ENCODE measurements around the gene RFESD. TPM values are rescaled to one million over a fixed set of nuclear protein-coding genes. Genes with fewer than 3 reads are reported as not detected.
"Not testable (repeated sequence)": the region's sequence is repeated elsewhere in the genome, so short reads cannot be mapped to it uniquely, and the experiment has no call there.

The RFESD gene
- total and polyA plus RNA-seq, 4 donors, result 0.50 to 3.4 (median 1.0) TPM

GRCh38 chr5:95704150-95704549 is 57.6 kb downstream of the RFESD start:
- Histone ChIP-seq H3K4me1 (ENCODE audit: control insufficient read depth in 1 of 2, insufficient read depth in 2 of 2, low read length in 2 of 2) (no peaks in the 10 kb centered on the region), H3K9me3 (ENCODE audit: control insufficient read depth, low read length) (no peaks in the 10 kb centered on the region), H3K4me3 (ENCODE audit: low read length in 2 of 2) (no peak overlapping the region), H3K27ac (ENCODE audit: low read depth in 1 of 2, low read length in 2 of 2) (no peak overlapping the region), H3K27me3 (ENCODE audit: control insufficient read depth in 1 of 2, insufficient read depth in 2 of 2, low read length in 1 of 2) (no peaks in the 10 kb centered on the region), H3K36me3 (ENCODE audit: control insufficient read depth in 1 of 2, insufficient read depth in 2 of 2, low read length in 1 of 2) (no peaks in the 10 kb centered on the region)
- 77 to 79% methylated on average over 1 of the region's 1 CpG for WGBS, 2 donors
- no peak for ATAC-seq (ENCODE audit: low FRiP score)
- intact Hi-C loops (cut with DNase I), result no loop called here
- no peak for DNase-seq

- DNase-seq; intact Hi-C loops (cut with DNase I); H3K27ac ChIP-seq (ENCODE audit: low read depth in 1 of 2, low read length in 2 of 2); H3K9me3 ChIP-seq (ENCODE audit: control insufficient read depth, low read length); ATAC-seq (ENCODE audit: low FRiP score); H3K4me1 ChIP-seq (ENCODE audit: control insufficient read depth in 1 of 2, insufficient read depth in 2 of 2, low read length in 2 of 2); H3K36me3 ChIP-seq (ENCODE audit: control insufficient read depth in 1 of 2, insufficient read depth in 2 of 2, low read length in 1 of 2); H3K4me3 ChIP-seq (ENCODE audit: low read length in 2 of 2); H3K27me3 ChIP-seq (ENCODE audit: control insufficient read depth in 1 of 2, insufficient read depth in 2 of 2, low read length in 1 of 2): not testable (repeated sequence)
- WGBS, 2 donors, result 84 to 95% methylated on average over 4 to 5 of the region's 5 CpGs
These were observed 59.6 kb downstream of the RFESD start for GRCh38 chr5:95706196-95706595.

GRCh38 chr5:95707055-95707454 is 60.5 kb downstream of the RFESD start:
- WGBS, 2 donors, result 85 to 90% methylated on average over 9 of the region's 9 CpGs
- H3K4me1 ChIP-seq (ENCODE audit: control insufficient read depth in 1 of 2, insufficient read depth in 2 of 2, low read length in 2 of 2), result no peaks in the 10 kb centered on the region
- no peak overlapping the region for H3K27ac ChIP-seq (ENCODE audit: low read depth in 1 of 2, low read length in 2 of 2)
- intact Hi-C loops (cut with DNase I), result no loop called here
- DNase-seq (no peak), ATAC-seq (ENCODE audit: low FRiP score) (no peak)
- no peaks in the 10 kb centered on the region for H3K9me3 ChIP-seq (ENCODE audit: control insufficient read depth, low read length)
- H3K4me3 ChIP-seq (ENCODE audit: low read length in 2 of 2), result no peak overlapping the region
- H3K27me3 ChIP-seq (ENCODE audit: control insufficient read depth in 1 of 2, insufficient read depth in 2 of 2, low read length in 1 of 2), result no peaks in the 10 kb centered on the region
- H3K36me3 ChIP-seq (ENCODE audit: control insufficient read depth in 1 of 2, insufficient read depth in 2 of 2, low read length in 1 of 2), result no peaks in the 10 kb centered on the region

Other genes starting within 250 kb of the RFESD start
- 10 to 100 TPM; 80.6 to 98.4 TPM for gene SKIC3, start 91.8 kb upstream of the RFESD start, total RNA-seq
- gene SKIC3, start 91.8 kb upstream of the RFESD start, polyA plus RNA-seq, result 10 to 100 TPM; 14.8 to 28.1 TPM
- gene ARSK, start 91.7 kb upstream of the RFESD start, total RNA-seq, result 1 to 10 TPM; 2.5 to 5.5 TPM
- gene ARSK, start 91.7 kb upstream of the RFESD start, polyA plus RNA-seq, result 1 to 10 TPM; 2.6 to 5.6 TPM
- under 1 TPM in 1 of 2 donors, not detected in 1; 0.23 TPM for gene GPR150, start 26.7 kb upstream of the RFESD start, total RNA-seq
- gene GPR150, start 26.7 kb upstream of the RFESD start, polyA plus RNA-seq, result not detected
- under 1 TPM; 0.45 to 0.60 TPM for gene SPATA9, start 36.2 kb downstream of the RFESD start, total RNA-seq
- gene SPATA9, start 36.2 kb downstream of the RFESD start, polyA plus RNA-seq, result under 1 TPM in 1 of 2 donors, not detected in 1; 0.38 TPM
- 10 to 100 TPM; 36.8 to 53.2 TPM for gene RHOBTB3, start 84.6 kb downstream of the RFESD start, total RNA-seq
- gene RHOBTB3, start 84.6 kb downstream of the RFESD start, polyA plus RNA-seq, result 10 to 100 TPM; 11.8 to 13.4 TPM
- gene GLRX, start 175.9 kb downstream of the RFESD start, total RNA-seq, result 10 to 100 TPM; 38.5 to 44.7 TPM
- 100 to 1,000 TPM in 1 of 2 donors, 10 to 100 TPM in 1; 68.6 to 161 TPM for gene GLRX, start 175.9 kb downstream of the RFESD start, polyA plus RNA-seq